ENCODE measurements around the gene PGBD2. TPM values are rescaled to one million over a fixed set of nuclear protein-coding genes. Genes with fewer than 3 reads are reported as not detected.

The PGBD2 gene, protein sequence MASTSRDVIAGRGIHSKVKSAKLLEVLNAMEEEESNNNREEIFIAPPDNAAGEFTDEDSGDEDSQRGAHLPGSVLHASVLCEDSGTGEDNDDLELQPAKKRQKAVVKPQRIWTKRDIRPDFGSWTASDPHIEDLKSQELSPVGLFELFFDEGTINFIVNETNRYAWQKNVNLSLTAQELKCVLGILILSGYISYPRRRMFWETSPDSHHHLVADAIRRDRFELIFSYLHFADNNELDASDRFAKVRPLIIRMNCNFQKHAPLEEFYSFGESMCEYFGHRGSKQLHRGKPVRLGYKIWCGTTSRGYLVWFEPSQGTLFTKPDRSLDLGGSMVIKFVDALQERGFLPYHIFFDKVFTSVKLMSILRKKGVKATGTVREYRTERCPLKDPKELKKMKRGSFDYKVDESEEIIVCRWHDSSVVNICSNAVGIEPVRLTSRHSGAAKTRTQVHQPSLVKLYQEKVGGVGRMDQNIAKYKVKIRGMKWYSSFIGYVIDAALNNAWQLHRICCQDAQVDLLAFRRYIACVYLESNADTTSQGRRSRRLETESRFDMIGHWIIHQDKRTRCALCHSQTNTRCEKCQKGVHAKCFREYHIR
- 7.3 and 8.1 TPM in 2 replicates for total RNA-seq (2014; rRNA removed; shearing (Covaris generic))

DNA sequence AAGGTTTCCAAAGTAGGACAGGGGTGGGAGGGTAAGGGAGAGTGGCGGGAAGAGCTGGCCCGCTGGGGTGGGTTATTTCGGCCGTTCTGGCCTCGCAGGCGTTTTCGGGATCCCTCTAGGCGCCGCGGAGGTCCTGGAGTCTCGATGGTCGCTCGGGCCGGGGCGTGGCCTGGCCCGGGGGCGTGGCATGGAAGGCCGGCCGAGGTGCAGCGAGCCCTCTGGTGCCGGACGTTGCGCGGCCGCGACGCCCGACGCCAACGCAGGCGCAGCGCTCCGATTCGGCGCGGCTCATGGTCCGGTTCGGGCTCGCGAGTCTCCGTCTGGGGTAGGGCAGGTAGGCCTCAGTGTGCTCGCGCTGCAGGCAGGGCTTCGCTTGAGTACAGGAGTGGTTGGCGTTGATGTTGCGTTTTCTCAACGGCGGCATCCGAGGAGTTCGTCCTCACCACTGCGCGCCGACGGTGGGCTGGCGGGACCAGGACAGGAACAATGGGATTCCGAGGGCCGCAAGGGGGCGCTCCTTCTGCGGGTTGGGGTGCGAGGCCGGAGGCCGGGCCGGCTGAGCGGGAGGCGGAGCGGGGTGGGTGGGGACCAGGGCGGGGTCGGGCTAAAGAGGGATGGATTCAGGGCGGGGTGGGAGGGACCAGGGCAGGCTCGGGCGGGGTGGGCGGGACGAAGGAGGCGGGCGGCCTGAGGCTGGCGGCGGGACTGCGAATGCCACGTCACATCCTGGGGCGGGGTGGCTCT lies at the start of gene PGBD2:
Gene PGBD2 (plus strand): TSS at position 227 of the 744 bp plus-strand sequence. CDS start 7,628 bp downstream, outside the sequence.

GRCh38 chr1:248858891-248859889 lies 46.8 kb upstream of the PGBD2 start, which contains the start of gene ZNF692:
TSS of gene ZNF692 (minus strand) at chr1:248859085. CDS start at chr1:248858309, 776 bp downstream.

Small RNA genes within 50 kb of the gene (small RNA-seq; reads per million reads assigned to genes)
- gene RNU6-1205P = not detected

Other genes starting within 250 kb of the PGBD2 start
- not detected in 2 replicates for gene OR14I1, start 203.5 kb upstream of the PGBD2 start, total RNA-seq (2014; rRNA removed; shearing (Covaris generic))
- 0.56 TPM in 1 of 2 replicates, not detected in the other for gene LYPD8, start 150.5 kb upstream of the PGBD2 start, total RNA-seq (2014; rRNA removed; shearing (Covaris generic))
- gene SH3BP5L, start 80.3 kb upstream of the PGBD2 start, total RNA-seq (2014; rRNA removed; shearing (Covaris generic)) = 33.2 and 37.3 TPM in 2 replicates
- 32.2 and 35.4 TPM in 2 replicates for gene ZNF672, start 68.0 kb upstream of the PGBD2 start, total RNA-seq (2014; rRNA removed; shearing (Covaris generic))
- gene ZNF692, start 47.1 kb upstream of the PGBD2 start, total RNA-seq (2014; rRNA removed; shearing (Covaris generic)) = 32.9 and 42.2 TPM in 2 replicates